ENCODE results near the gene RHOU.
"Not testable (repeated sequence)": the region's sequence is repeated elsewhere in the genome, so short reads cannot be mapped to it uniquely, and the experiment has no call there.

Gene RHOU

GRCh38 chr1:228734881-228735801, at the start of gene RHOU:
RHOU (plus strand) TSS chr1:228735479; CDS start chr1:228735743, 264 bp downstream.
- DNase-seq = peak; percentile 7

- DNase-seq = no peak
Observed at GRCh38 chr1:228687587-228687986, 47.7 kb upstream of the RHOU start.

DNA sequence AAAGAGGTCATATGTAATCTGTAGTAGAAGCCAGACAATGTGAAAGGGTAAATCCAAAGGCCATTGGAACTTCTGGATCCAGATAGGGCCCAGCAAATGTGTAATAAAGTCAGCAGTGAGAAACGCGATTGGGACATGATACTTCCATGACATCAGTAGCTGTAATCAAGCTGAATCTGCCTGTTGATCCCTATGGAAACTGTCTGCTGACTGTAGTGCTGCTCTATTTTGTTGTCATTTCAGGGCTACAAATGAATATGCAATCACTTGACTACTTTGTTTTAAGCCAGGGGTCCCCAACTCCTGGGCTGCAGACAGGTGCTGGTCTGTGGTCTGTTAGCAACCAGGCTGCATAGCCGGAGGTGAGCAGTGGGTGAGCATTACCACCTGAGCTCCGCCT, 46.0 kb upstream of the RHOU start:
- DNase-seq = no peak

DNA sequence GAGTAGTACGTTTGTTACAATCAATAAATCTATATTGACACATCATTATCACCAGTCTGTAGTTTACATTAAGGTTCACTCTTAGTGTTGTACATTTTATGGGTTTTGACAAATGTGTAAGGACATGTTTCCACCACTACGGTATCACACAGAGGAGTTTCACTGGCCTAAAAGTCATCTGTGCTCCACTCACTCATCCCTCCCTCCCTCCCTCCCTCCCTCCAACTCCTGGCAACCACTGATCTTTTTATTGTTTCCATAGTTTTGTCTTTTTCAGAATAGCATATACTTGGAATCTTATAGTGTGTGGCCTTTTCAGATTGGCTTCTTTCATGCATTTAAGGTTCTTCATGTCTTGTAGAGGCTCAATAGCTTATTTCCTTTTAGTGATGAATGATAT, 44.1 kb upstream of the RHOU start:
- DNase-seq = no peak

- DNase-seq = peak; percentile 50
Observed at GRCh38 chr1:228691926-228692325, 43.4 kb upstream of the RHOU start.

GRCh38 chr1:228694447-228694846, 40.8 kb upstream of the RHOU start:
- not testable (repeated sequence) for DNase-seq

DNA sequence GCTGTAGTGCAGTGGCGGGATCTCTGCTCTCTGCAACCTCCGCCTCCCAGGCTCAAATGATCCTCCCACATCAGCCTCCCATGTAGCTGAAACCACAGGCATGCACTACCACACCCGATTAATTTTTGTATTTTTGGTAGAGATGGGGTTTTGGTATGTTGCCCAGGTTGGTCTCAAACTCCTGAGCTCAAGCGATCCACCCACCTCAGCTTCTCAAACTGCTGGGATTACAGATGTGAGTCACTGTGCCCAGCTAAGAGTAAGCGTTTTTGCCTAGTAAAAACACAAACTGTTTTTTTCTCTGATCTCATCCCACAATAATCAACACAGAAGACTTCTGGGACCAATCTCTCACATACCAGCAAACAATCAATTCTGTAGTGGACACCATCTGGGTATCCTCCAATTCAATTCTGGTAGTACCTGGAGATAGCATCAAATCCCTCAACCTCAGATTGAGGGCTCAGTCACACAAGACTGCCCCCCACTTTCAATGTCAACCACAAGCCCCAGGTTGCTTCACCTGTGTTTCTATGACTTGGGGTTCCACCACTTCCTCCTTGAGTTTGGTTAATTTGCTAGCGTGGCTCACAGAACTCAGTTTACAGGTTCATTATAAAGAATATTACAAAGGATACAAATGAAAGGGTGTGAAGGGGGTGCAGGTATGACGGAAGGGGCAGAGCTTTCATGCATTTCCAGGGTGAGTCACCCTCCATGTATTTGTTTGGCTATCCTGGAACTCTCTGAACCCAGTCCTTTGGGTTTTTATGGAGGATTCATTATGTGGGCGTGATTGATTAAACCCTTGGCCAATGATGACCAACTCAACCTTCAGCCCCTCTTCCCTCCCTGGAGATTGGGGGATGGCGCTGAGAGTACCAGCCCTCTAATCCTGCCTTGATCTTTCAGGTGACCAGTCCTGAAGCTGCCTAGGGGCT, 40.0 kb upstream of the RHOU start:
- no peak for DNase-seq

DNA sequence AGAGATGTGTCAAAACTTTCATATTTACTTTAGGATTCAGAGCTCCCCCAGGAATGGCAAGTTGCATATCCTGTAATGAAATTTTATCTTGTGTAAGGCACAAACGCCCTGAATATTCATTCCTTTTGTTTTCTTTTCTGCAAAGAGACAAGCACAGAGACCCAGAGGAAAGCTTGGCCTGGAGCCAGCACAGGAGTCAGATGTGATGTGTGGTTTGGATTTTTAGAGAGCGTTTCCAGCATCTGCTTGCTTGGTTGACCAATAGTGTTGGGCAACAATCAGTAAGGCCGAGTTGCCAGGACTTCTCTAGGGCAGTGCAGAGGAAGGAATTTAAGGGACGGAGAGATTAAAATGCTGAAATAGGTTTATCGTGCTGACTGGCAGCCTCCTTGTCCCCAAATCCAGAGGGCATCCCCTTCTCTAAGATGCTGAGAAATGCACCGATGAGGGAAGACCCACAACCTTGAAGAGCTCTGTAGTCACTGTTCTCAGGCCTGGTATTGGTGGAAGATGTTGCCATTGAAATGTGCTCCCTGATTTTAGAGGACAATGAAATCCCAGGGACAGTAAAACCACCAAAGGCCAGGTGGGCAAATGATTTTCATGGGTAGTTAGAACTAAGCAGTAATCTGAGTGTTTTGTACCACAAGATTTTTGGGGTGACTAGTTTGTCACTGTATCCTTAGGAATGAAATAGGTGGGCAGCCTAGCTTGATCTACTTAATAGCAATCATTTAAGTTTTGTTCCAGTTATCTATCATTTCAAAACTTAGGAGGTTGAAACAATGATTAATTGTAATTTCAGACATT, 37.9 kb upstream of the RHOU start:
- peak; percentile 11 for DNase-seq

- no peak for DNase-seq
Observed at GRCh38 chr1:228698017-228698329, 37.3 kb upstream of the RHOU start.

DNA sequence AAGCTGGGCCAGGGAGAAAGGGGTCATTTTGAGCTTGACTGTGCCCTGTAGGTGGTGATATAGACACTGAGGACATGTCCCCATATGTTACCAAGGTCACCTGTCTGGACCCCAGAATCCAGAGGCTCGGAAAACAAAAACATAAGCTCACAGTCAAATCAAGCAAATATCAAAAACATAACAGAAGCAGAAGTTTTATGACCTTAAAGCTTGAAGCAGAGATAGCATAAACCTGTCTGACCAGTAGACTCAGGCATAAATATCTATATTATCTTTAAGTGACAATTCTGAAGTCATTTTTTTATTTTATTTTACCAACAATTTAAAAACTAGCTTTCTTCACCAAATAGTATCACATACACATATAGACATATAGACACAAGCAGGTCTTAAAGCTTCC, 32.8 kb upstream of the RHOU start:
- DNase-seq = no peak

DNA sequence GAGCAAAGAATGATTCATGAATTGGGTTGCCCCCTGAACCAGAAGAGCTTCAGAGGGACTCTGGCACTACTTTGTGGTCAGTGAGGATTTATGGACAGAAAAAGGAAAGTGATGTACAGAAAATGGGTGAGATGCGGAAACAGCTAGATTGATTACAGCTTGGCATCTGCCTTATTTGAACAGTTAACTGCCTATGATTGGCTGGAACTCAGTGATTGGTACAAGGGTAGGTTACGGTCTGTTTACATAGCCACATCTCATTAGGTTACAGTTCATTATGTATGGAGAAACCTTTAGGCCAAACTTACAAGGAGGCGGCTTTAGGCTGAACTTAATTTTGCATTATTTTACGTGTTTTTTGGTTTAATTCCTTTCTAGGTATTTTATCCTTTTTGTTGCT, 29.0 kb upstream of the RHOU start:
- DNase-seq = no peak

- DNase-seq = no peak
Observed at GRCh38 chr1:228717081-228717480, 18.2 kb upstream of the RHOU start.

GRCh38 chr1:228721407-228721806, 13.9 kb upstream of the RHOU start:
- DNase-seq = no peak

GRCh38 chr1:228723287-228723686, 12.0 kb upstream of the RHOU start:
- no peak for DNase-seq

GRCh38 chr1:228723921-228724320, 11.4 kb upstream of the RHOU start:
- DNase-seq = no peak

- DNase-seq = no peak
Observed at GRCh38 chr1:228725178-228725577, 10.1 kb upstream of the RHOU start.

DNA sequence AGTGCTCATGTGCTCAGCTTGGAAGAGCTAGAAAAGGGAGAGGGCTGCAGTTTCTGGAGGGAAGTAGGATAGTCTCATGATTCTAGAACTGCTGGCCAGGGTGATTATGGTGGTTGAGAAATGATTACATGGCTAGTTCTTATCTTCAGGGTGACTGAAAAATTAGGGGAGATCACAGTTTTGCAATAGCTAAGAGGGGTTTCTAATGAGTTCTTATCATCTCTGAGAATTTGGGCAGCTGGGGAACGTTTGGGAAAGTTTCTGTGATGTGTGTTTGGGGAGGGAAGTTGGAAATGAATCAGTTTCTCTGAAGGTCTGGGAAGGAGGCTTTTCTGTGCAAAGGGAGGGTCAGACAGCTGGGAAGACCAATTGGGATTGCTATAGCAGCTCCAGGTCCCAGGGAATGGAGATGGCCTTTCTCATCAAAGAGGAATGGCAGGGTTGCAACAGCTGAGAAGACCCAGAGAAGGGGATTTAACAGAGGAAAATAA, 7.6 kb upstream of the RHOU start:
- DNase-seq = no peak

GRCh38 chr1:228732426-228732825, 2.9 kb upstream of the RHOU start:
- DNase-seq = no peak

GRCh38 chr1:228733576-228733975, 1.7 kb upstream of the RHOU start:
- DNase-seq = no peak

DNA sequence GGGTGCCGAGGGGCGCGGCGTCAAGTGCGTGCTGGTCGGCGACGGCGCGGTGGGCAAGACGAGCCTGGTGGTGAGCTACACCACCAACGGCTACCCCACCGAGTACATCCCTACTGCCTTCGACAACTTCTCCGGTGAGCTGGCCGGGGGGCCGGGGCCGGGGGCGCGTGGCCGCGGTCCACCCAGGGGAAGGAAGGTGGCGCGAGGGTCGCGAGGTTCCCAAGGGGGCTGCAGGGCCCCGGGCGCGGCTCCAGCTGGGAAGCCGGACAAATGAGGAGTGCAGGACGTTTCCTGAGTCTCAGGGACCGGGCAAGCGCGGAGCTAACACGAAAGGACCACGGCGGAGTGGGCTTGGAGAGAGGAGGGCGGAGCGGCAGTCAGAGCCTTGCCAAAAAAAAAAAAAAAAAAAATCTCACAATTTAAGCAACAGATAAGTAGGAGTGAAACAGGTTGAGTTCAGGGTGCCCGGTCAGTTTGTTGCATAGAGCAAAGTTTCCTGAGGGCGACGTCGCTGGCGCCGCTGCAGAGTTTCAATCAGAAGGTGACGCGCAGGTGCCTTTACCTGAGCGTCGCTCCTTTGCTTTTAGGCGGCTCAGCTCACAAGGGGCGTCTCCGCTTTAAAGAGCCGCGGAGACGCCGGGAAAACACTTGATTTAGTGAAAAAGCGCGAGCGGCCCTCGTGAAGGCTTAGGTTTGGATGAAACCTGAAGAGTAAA, 750 bp downstream of the RHOU start:
- peak; percentile 46 for DNase-seq

DNA sequence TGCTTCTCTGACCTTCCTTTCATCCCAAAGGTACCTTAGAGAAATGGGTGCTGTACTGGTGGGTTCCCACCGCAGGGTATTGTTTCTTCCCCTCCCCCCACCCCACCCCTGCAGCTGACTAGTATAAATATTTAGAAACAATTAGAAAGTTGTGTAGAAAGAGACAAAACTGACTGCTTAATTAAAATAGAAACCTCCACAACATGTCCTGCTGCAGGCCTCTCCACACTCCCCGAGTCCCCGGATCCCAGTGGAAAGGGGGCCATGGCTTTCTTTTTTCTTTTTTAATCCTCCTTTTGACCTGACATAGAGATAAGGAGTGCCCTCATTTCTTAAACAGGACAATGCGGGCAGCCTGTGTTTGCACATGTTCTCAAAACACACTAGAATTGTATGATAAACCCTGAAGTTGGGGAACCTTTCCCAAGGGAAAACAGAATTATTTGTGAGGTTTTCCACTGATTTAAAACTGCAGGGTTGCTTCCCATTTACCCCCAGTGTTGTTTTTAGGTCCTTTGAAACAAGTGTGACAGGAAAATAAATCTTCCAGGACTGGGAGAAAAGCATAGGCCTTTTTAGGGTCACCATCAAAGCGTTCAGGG, 1.7 kb downstream of the RHOU start:
- DNase-seq = no peak

DNA sequence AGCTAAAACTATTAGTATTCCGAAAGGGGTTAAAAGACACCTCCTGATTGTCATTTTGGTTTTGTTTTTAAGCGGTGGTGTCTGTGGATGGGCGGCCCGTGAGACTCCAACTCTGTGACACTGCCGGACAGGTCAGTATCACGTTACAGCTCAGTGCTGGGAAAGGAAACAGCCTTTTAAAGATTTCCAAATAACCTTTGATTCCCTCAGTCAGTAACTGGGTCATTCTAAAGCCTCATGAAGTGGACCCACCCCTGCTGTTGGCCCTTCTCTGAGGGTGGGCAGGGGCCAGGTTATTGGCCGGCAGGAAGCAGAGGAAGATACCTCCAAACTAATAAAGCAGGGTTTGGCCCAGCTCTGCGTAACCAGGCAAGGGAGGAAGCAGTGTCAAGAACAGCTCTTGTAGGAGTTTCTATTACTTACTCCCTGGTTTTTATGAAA, 2.3 kb downstream of the RHOU start:
- DNase-seq = no peak
